Measurements from ENCODE around the gene IRF2. TPM values are rescaled to one million over a fixed set of nuclear protein-coding genes. Genes with fewer than 3 reads are reported as not detected.

IRF2 gene
- polyA plus RNA-seq, 1 donor (not counting 4 experiments of a cell fraction or from before 2014, with no cell fraction given), result 23.8 TPM

GRCh38 chr4:184438375-184438774, 36.0 kb downstream of the IRF2 start:
- H3K9me1 ChIP-seq (ENCODE audit: control insufficient read depth, extremely low read depth, insufficient read depth, low read length), result peaks cover 2% of the 10 kb centered on the region
- TF ChIP-seq EZH2 (IDR thresholded peaks at IDR 0.05; ENCODE audit: low read length) (no peak), CTCF (optimal IDR thresholded peaks at IDR 0.05 in 1 of 3, IDR thresholded peaks at IDR 0.05 in 1 of 3, conservative IDR thresholded peaks at IDR 0.05 in 1 of 3; ENCODE audit: extremely low read depth in 1 of 3, insufficient read depth in 2 of 3, low read length in 3 of 3) (no peak)
- dilution Hi-C loops (cut with MboI; ENCODE audit: extremely low pct_ligation_motif_present, low sequenced_read_pairs), result no loop called here
- no peak overlapping the region for H3K9ac ChIP-seq (ENCODE audit: control insufficient read depth, extremely low read depth, insufficient read depth, low read length)
- no peak overlapping the region for H3K27ac ChIP-seq (ENCODE audit: control insufficient read depth, insufficient read depth, low read length)
- H3K9me3 ChIP-seq (ENCODE audit: control insufficient read depth, low read depth, low read length), result no peaks in the 10 kb centered on the region
- no peaks in the 10 kb centered on the region for H4K20me1 ChIP-seq (ENCODE audit: control insufficient read depth, extremely low read depth, insufficient read depth, low read length)
- H3K4me2 ChIP-seq (ENCODE audit: control insufficient read depth, extremely low read depth, insufficient read depth, low read depth, low read length), result no peak overlapping the region
- H3K27me3 ChIP-seq (ENCODE audit: control insufficient read depth, extremely low read depth, insufficient read depth, low read length), result no peaks in the 10 kb centered on the region
- no peak for FAIRE-seq
- H2AFZ ChIP-seq (ENCODE audit: control insufficient read depth, low read length), result no peak overlapping the region
- H3K36me3 ChIP-seq (ENCODE audit: control insufficient read depth in 2 of 2, extremely low read depth in 1 of 2, insufficient read depth in 2 of 2, low read length in 2 of 2), result peaks cover 0 to 1% of the 10 kb centered on the region in 2 experiments
- H3K4me3 ChIP-seq (ENCODE audit: control insufficient read depth in 2 of 3, extremely low read depth in 1 of 3, insufficient read depth in 2 of 3, low read depth in 1 of 3, low read length in 3 of 3), result no peak overlapping the region
- peaks cover 57% of the 10 kb centered on the region for H3K79me2 ChIP-seq (ENCODE audit: control insufficient read depth, insufficient read depth, low read length)
- no peak for DNase-seq (ENCODE audit: low read depth, low spot score)
- no peaks in the 10 kb centered on the region for H3K4me1 ChIP-seq (ENCODE audit: control insufficient read depth, extremely low read depth, insufficient read depth, low read length)

GRCh38 chr4:184437565-184438265, 36.6 kb downstream of the IRF2 start:
- Histone ChIP-seq H3K79me2 (ENCODE audit: control insufficient read depth, insufficient read depth, low read length) (peaks cover 60% of the 10 kb centered on the region), H3K27me3 (ENCODE audit: control insufficient read depth, extremely low read depth, insufficient read depth, low read length) (no peaks in the 10 kb centered on the region), H3K27ac (ENCODE audit: control insufficient read depth, insufficient read depth, low read length) (no peak overlapping the region), H3K9ac (ENCODE audit: control insufficient read depth, extremely low read depth, insufficient read depth, low read length) (no peak overlapping the region), H4K20me1 (ENCODE audit: control insufficient read depth, extremely low read depth, insufficient read depth, low read length) (no peaks in the 10 kb centered on the region), H2AFZ (ENCODE audit: control insufficient read depth, low read length) (no peak overlapping the region), H3K4me2 (ENCODE audit: control insufficient read depth, extremely low read depth, insufficient read depth, low read depth, low read length) (no peak overlapping the region), H3K4me1 (ENCODE audit: control insufficient read depth, extremely low read depth, insufficient read depth, low read length) (no peaks in the 10 kb centered on the region), H3K4me3 (ENCODE audit: control insufficient read depth in 2 of 3, extremely low read depth in 1 of 3, insufficient read depth in 2 of 3, low read depth in 1 of 3, low read length in 3 of 3) (no peak overlapping the region), H3K9me1 (ENCODE audit: control insufficient read depth, extremely low read depth, insufficient read depth, low read length) (peaks cover 2% of the 10 kb centered on the region), H3K9me3 (ENCODE audit: control insufficient read depth, low read depth, low read length) (no peaks in the 10 kb centered on the region), H3K36me3 (ENCODE audit: control insufficient read depth in 2 of 2, extremely low read depth in 1 of 2, insufficient read depth in 2 of 2, low read length in 2 of 2) (peaks cover 0 to 1% of the 10 kb centered on the region in 2 experiments)
- dilution Hi-C loops (cut with MboI; ENCODE audit: extremely low pct_ligation_motif_present, low sequenced_read_pairs), result no loop called here
- no peak for DNase-seq (ENCODE audit: low read depth, low spot score)
- no peak for FAIRE-seq
- TF ChIP-seq EZH2 (IDR thresholded peaks at IDR 0.05; ENCODE audit: low read length), result no peak
